ENCODE measurements around the gene CCDC27. TPM values are rescaled to one million over a fixed set of nuclear protein-coding genes. Genes with fewer than 3 reads are reported as not detected.
A peak's percentile ranks its signal among the peaks of the same experiment; 100 is the strongest.

The CCDC27 gene
- total and polyA plus RNA-seq, 2 of the 13 experiments (the other 11 are each of a cell fraction or from before 2014, with no cell fraction given) = not detected

- TF ChIP-seq PATZ1 (CRISPR knock-in tag; IDR thresholded peaks at IDR 0.05) = 0 out of 2 replicates have a peak, but pooled peaks have one; percentile 24
- TF ChIP-seq ZNF7 (CRISPR knock-in tag; IDR thresholded peaks at IDR 0.05) = no peak
- 0 out of 2 replicates have a peak, but pooled peaks have one; percentile 24 for TF ChIP-seq PRDM4 (CRISPR knock-in tag; IDR thresholded peaks at IDR 0.05; ENCODE audit: borderline replicate concordance)
- TF ChIP-seq BCLAF1 (IDR thresholded peaks at IDR 0.05) = no peak
- 0 out of 2 replicates have a peak, but pooled peaks have one; percentile 4 for TF ChIP-seq PRDM15 (CRISPR knock-in tag; IDR thresholded peaks at IDR 0.05)
- TF ChIP-seq ZNF724P (CRISPR knock-in tag; IDR thresholded peaks at IDR 0.05; ENCODE audit: borderline replicate concordance) = peak; percentile 68; the same call in 1 of the 2 replicates
- TF ChIP-seq ZNF367 (CRISPR knock-in tag; IDR thresholded peaks at IDR 0.05; ENCODE audit: borderline replicate concordance) = 0 out of 2 replicates have a peak, but pooled peaks have one; percentile 71
- TF ChIP-seq ZNF383 (CRISPR knock-in tag; IDR thresholded peaks at IDR 0.05; ENCODE audit: borderline replicate concordance) = 0 out of 2 replicates have a peak, but pooled peaks have one; percentile 54
- no peak for TF ChIP-seq IRF2 (CRISPR knock-in tag; IDR thresholded peaks at IDR 0.05)
- peak; percentile 68 for TF ChIP-seq AGO2 (optimal IDR thresholded peaks at IDR 0.05; ENCODE audit: low read depth, low read length)
- 0 out of 2 replicates have a peak, but pooled peaks have one; percentile 8 for TF ChIP-seq ZBTB2 (CRISPR knock-in tag; IDR thresholded peaks at IDR 0.05; ENCODE audit: low read depth)
- TF ChIP-seq ZBTB21 (CRISPR knock-in tag; IDR thresholded peaks at IDR 0.05) = peak; percentile 79
Measured at GRCh38 chr1:3772715-3773571, 20.7 kb downstream of the CCDC27 start, which contains the start of gene SMIM1 (continued).
